ENCODE measurements around the gene CHRNB2. TPM values are rescaled to one million over a fixed set of nuclear protein-coding genes. Genes with fewer than 3 reads are reported as not detected.
A peak's percentile ranks its signal among the peaks of the same experiment; 100 is the strongest.

Gene CHRNB2
- total and polyA plus RNA-seq, 2 of the 4 experiments (the other 2 are of a cell fraction), result under 0.01 to 0.03 TPM

DNA sequence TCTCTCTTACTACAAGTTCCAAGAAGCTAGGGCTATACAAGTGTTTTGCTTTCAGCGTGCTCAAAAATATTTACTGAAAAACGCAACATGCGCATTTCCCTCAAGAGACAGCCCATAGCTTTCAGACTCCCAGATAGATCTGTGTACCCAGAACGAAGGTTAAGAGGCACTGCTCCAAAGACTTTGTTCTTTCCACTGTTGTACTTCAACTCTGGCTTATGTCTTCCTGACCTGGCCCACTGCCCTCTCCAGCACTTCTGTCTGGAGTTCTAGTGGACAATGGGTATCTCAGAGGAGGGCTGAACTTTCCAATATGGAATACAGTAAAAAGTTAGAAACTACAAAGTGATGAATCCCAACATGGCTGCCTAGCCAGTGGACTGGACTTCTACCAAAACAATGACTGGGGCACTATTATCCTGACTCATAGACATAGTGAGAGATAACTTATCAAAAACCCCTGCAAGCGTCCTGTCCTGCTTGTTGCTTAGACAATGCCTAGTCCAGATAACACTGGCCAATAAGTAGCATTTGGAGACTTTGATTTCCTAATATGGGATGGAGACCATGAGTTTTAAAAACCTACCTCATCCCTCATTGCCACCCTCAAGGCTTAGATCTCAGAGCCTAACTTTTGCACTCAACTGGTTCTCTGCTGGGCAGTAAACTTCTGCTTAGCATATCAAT, 49.2 kb downstream of the CHRNB2 start:
- H3K14ac ChIP-seq (replicated peaks; ENCODE audit: low read depth, low read length), result no peak overlapping the region
- H2BK5ac ChIP-seq (ENCODE audit: low read depth, low read length, poor library complexity, severe bottlenecking), result no peak overlapping the region
- H4K8ac ChIP-seq (ENCODE audit: low read depth in 2 of 2, low read length in 2 of 2), result no peak overlapping the region
- TF ChIP-seq NFE2L2 (IDR thresholded peaks at IDR 0.05; ENCODE audit: low read depth, low read length), result no peak
- no peak for TF ChIP-seq MAFK (IDR thresholded peaks at IDR 0.05; ENCODE audit: low read depth, low read length)
- TF ChIP-seq MAZ (IDR thresholded peaks at IDR 0.05; ENCODE audit: borderline replicate concordance, low read depth, low read length), result no peak
- TF ChIP-seq USF2 (IDR thresholded peaks at IDR 0.05; ENCODE audit: low read depth, low read length), result no peak
- no peak for TF ChIP-seq CEBPB (IDR thresholded peaks at IDR 0.05; ENCODE audit: low read depth, low read length)
- no peak for TF ChIP-seq CHD1 (IDR thresholded peaks at IDR 0.05; ENCODE audit: low read depth, low read length)
- no peak for TF ChIP-seq RCOR1 (IDR thresholded peaks at IDR 0.05; ENCODE audit: insufficient replicate concordance, low read length)
- no peak for TF ChIP-seq RAD21 (IDR thresholded peaks at IDR 0.05; ENCODE audit: low read length)
- TF ChIP-seq POLR2A (IDR thresholded peaks at IDR 0.05; ENCODE audit: low read depth, low read length), result no peak
- TF ChIP-seq, protein P1, sequence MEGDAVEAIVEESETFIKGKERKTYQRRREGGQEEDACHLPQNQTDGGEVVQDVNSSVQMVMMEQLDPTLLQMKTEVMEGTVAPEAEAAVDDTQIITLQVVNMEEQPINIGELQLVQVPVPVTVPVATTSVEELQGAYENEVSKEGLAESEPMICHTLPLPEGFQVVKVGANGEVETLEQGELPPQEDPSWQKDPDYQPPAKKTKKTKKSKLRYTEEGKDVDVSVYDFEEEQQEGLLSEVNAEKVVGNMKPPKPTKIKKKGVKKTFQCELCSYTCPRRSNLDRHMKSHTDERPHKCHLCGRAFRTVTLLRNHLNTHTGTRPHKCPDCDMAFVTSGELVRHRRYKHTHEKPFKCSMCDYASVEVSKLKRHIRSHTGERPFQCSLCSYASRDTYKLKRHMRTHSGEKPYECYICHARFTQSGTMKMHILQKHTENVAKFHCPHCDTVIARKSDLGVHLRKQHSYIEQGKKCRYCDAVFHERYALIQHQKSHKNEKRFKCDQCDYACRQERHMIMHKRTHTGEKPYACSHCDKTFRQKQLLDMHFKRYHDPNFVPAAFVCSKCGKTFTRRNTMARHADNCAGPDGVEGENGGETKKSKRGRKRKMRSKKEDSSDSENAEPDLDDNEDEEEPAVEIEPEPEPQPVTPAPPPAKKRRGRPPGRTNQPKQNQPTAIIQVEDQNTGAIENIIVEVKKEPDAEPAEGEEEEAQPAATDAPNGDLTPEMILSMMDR (conservative IDR thresholded peaks at IDR 0.05; ENCODE audit: low read depth, low read length), result no peak
- TF ChIP-seq BHLHE40 (IDR thresholded peaks at IDR 0.05; ENCODE audit: low read depth, low read length), result no peak
- TF ChIP-seq FOS (IDR thresholded peaks at IDR 0.05; ENCODE audit: low read depth, low read length), result no peak
- TF ChIP-seq, protein P2, sequence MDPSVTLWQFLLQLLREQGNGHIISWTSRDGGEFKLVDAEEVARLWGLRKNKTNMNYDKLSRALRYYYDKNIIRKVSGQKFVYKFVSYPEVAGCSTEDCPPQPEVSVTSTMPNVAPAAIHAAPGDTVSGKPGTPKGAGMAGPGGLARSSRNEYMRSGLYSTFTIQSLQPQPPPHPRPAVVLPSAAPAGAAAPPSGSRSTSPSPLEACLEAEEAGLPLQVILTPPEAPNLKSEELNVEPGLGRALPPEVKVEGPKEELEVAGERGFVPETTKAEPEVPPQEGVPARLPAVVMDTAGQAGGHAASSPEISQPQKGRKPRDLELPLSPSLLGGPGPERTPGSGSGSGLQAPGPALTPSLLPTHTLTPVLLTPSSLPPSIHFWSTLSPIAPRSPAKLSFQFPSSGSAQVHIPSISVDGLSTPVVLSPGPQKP (IDR thresholded peaks at IDR 0.05; ENCODE audit: borderline replicate concordance, low read depth, low read length), result no peak
- no peak for TF ChIP-seq RFX5 (IDR thresholded peaks at IDR 0.05; ENCODE audit: low read depth, low read length)
- TF ChIP-seq SMC3 (IDR thresholded peaks at IDR 0.05; ENCODE audit: low read depth, low read length), result no peak
- no peak for TF ChIP-seq MXI1 (IDR thresholded peaks at IDR 0.05; ENCODE audit: borderline replicate concordance, low read depth, low read length)
- H3K4me1 ChIP-seq (ENCODE audit: control insufficient read depth, insufficient read depth, low read length), result no peaks in the 10 kb centered on the region; the same call in 1 of the 2 replicates
- no peak overlapping the region for H3K56ac ChIP-seq (ENCODE audit: extremely low read depth, insufficient read depth, low read length)
- 100% methylated on average over 2 of the region's 5 CpGs; no CpG with 5 or more reads in 1 of the 2 experiments for WGBS, 2 experiments (ENCODE audit: extremely low coverage in 2 of 2, insufficient read length in 1 of 2)
- ATAC-seq (ENCODE audit: low read depth) (no peak), DNase-seq (peak; percentile 36)
- H2AK5ac ChIP-seq (ENCODE audit: low read depth, low read length), result no peak overlapping the region
- peaks cover 31 to 66% of the 10 kb centered on the region in 2 experiments for H3K79me1 ChIP-seq (ENCODE audit: low read depth in 1 of 2, low read length in 2 of 2)
- H3K23ac ChIP-seq (ENCODE audit: low read depth, low read length), result no peak overlapping the region
- H4K20me1 ChIP-seq (ENCODE audit: insufficient read depth, low read length), result peaks cover 60% of the 10 kb centered on the region
- dilution Hi-C loops (cut with HindIII; ENCODE audit: low sequenced_read_pairs, unreplicated experiment), result no loop called here
- intact Hi-C loops (cut with micrococcal nuclease), result no loop called here
- H4K5ac ChIP-seq (ENCODE audit: low read depth, low read length), result no peak overlapping the region
- ChIA-PET CTCF (no interaction called here), POLR2A (ENCODE audit: unreplicated experiment) (no interaction called here)
- BruUV-seq (replicated peaks), result no TSS peak
- H2BK15ac ChIP-seq (ENCODE audit: low read depth, low read length), result no peak overlapping the region
- in situ Hi-C loops (cut with MboI; ENCODE audit: low sequenced_read_pairs), result no loop called here
- H3K9ac ChIP-seq (ENCODE audit: low read depth, low read length), result no peak overlapping the region
- H2BK20ac ChIP-seq (ENCODE audit: low read depth, low read length), result no peak overlapping the region
- no peaks in the 10 kb centered on the region for H3K9me3 ChIP-seq (ENCODE audit: control insufficient read depth, insufficient read depth, low read length)
- H2AK9ac ChIP-seq (replicated peaks; ENCODE audit: low read depth, low read length, poor library complexity), result no peak overlapping the region
- no peak overlapping the region for H3K18ac ChIP-seq (ENCODE audit: low read depth, low read length)
- no peak overlapping the region for H2AFZ ChIP-seq (replicated peaks; ENCODE audit: low read length, poor library complexity)
- no peak overlapping the region for H3K4ac ChIP-seq (ENCODE audit: low read depth, low read length)
- H3K27me3 ChIP-seq (ENCODE audit: control insufficient read depth, insufficient read depth, low read length), result no peaks in the 10 kb centered on the region
- H3K36me3 ChIP-seq (ENCODE audit: control insufficient read depth, insufficient read depth, low read length), result peaks cover under 1% of the 10 kb centered on the region; the same call in 1 of the 2 replicates
- no peak overlapping the region for H3K4me2 ChIP-seq (ENCODE audit: low read depth, low read length)
- H3K27ac ChIP-seq (ENCODE audit: insufficient read depth, low read length), result no peak overlapping the region
- H4K91ac ChIP-seq (ENCODE audit: insufficient read depth, low read depth, low read length), result no peak overlapping the region
- H3K9me1 ChIP-seq (ENCODE audit: insufficient read depth, low read length), result peaks cover 6% of the 10 kb centered on the region
- no peak overlapping the region for H2BK120ac ChIP-seq (ENCODE audit: low read depth, low read length)
- H3K4me3 ChIP-seq (ENCODE audit: insufficient read depth, low read depth, low read length), result no peak overlapping the region
